Caki2 (cell line): ENCODE data around the gene MT3. TPM values are rescaled to one million over a fixed set of nuclear protein-coding genes. Genes with fewer than 3 reads are reported as not detected.
"Not testable (repeated sequence)": the region's sequence is repeated elsewhere in the genome, so short reads cannot be mapped to it uniquely, and the experiment has no call there.

Experiments used
- DNase-seq: peaks from one replicate; pipeline ENCODE4 v3.0.0-alpha.2; 2015; ENCODE audit warnings: low read depth
- in situ Hi-C: cut with HindIII; loops from 2 replicates; pipeline ENCODE4 v1.10.0; 2016; ENCODE audit warnings: low sequenced_read_pairs, low pct_unique_long_range_greater_than_20kb, mixed read lengths
- total RNA-seq: library from RNA; depleted of rRNA; stranded (reverse); fragments of >200 nt; shearing (Covaris generic); gene quantifications from 2 replicates; pipeline ENCODE4 v1.2.3, GENCODE V29; 2014; ENCODE audit warnings: low replicate concordance

Gene MT3
- total RNA-seq, 1 experiment from 2014 or later: not detected

- DNase-seq: no peak
- in situ Hi-C loops: no loop called here
Measured at GRCh38 chr16:56574625-56575024, 14.7 kb upstream of the MT3 start.

- DNase-seq: peak; percentile 40
- in situ Hi-C loops: no loop called here
Measured at GRCh38 chr16:56576585-56577299, 12.6 kb upstream of the MT3 start.

- in situ Hi-C loops: no loop called here
- DNase-seq: no peak
Measured at GRCh38 chr16:56577300-56577625, 12.1 kb upstream of the MT3 start.

GRCh38 chr16:56580391-56581048 is 8.8 kb upstream of the MT3 start:
- DNase-seq: no peak
- in situ Hi-C loops: no loop called here

GRCh38 chr16:56582911-56583310 is 6.4 kb upstream of the MT3 start:
- in situ Hi-C loops, DNase-seq: not testable (repeated sequence)

- DNase-seq: no peak
- in situ Hi-C loops: no loop called here
Measured at GRCh38 chr16:56583351-56584168, 5.8 kb upstream of the MT3 start.

GRCh38 chr16:56584276-56584675 is 5.1 kb upstream of the MT3 start:
- DNase-seq: no peak
- in situ Hi-C loops: no loop called here

GRCh38 chr16:56588781-56589140 is 567 bp upstream of the MT3 start:
- in situ Hi-C loops: no loop called here
- no peak for DNase-seq

GRCh38 chr16:56591377-56592060 is 2.2 kb downstream of the MT3 start:
- in situ Hi-C loops: no loop called here
- no peak for DNase-seq

GRCh38 chr16:56593573-56594291 is 4.4 kb downstream of the MT3 start:
- DNase-seq: no peak
- in situ Hi-C loops: no loop called here

- no peak for DNase-seq
- in situ Hi-C loops: no loop called here
Measured at GRCh38 chr16:56594292-56594619, 4.9 kb downstream of the MT3 start.

- in situ Hi-C loops: no loop called here
- no peak for DNase-seq
Measured at GRCh38 chr16:56600398-56600999, 11.2 kb downstream of the MT3 start.

GRCh38 chr16:56601325-56601724 is 12.0 kb downstream of the MT3 start:
- in situ Hi-C loops: no loop called here
- no peak for DNase-seq

GRCh38 chr16:56603589-56603988 is 14.3 kb downstream of the MT3 start:
- DNase-seq: peak; percentile 46
- in situ Hi-C loops: no loop called here

- in situ Hi-C loops: no loop called here
- no peak for DNase-seq
Measured at GRCh38 chr16:56604966-56605365, 15.6 kb downstream of the MT3 start.

GRCh38 chr16:56605475-56605874 is 16.1 kb downstream of the MT3 start:
- no peak for DNase-seq
- in situ Hi-C loops: no loop called here

- in situ Hi-C loops: no loop called here
- DNase-seq: peak; percentile 83
Measured at GRCh38 chr16:56606071-56606475, 16.7 kb downstream of the MT3 start.

- in situ Hi-C loops: no loop called here
- DNase-seq: peak; percentile 92
Measured at GRCh38 chr16:56606476-56607108, 17.3 kb downstream of the MT3 start.
